ENCODE results near the gene IL13.

- TF ChIP-seq CTCF (optimal IDR thresholded peaks at IDR 0.05 in 1 of 3, IDR thresholded peaks at IDR 0.05 in 1 of 3, conservative IDR thresholded peaks at IDR 0.05 in 1 of 3; ENCODE audit: extremely low read depth in 1 of 3, insufficient read depth in 2 of 3, low read length in 3 of 3) (no peak), EZH2 (IDR thresholded peaks at IDR 0.05; ENCODE audit: low read length) (no peak)
Observed at GRCh38 chr5:132628814-132629213, 29.2 kb upstream of the IL13 start.

Data from keratinocyte (primary cell).